Measurements from ENCODE around the gene ZFAND3.
A peak's percentile ranks its signal among the peaks of the same experiment; 100 is the strongest.

The ZFAND3 gene

DNA sequence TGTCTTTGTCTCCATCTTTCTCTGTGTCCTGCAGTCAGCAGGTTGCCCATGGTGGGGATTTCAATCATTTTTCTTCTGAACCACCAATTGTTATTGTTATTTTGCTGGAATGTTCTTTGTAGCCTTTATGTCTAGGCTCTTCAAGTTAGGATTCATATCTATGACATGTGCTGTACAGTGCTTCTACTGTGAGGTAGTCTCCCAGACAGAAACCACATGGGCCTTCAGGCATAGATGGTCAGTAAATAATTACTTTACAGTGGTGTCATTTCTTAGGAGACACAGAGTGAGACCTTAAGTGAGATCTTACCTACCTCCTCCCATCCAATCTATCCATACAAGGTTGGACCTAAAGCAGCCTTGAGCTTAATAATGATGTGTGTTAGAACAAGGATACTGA, 265.5 kb downstream of the ZFAND3 start:
- H3K4me3 ChIP-seq (ENCODE audit: low read length) = no peak overlapping the region
- no peak for DNase-seq (ENCODE audit: low read depth)
- TF ChIP-seq, protein P1, sequence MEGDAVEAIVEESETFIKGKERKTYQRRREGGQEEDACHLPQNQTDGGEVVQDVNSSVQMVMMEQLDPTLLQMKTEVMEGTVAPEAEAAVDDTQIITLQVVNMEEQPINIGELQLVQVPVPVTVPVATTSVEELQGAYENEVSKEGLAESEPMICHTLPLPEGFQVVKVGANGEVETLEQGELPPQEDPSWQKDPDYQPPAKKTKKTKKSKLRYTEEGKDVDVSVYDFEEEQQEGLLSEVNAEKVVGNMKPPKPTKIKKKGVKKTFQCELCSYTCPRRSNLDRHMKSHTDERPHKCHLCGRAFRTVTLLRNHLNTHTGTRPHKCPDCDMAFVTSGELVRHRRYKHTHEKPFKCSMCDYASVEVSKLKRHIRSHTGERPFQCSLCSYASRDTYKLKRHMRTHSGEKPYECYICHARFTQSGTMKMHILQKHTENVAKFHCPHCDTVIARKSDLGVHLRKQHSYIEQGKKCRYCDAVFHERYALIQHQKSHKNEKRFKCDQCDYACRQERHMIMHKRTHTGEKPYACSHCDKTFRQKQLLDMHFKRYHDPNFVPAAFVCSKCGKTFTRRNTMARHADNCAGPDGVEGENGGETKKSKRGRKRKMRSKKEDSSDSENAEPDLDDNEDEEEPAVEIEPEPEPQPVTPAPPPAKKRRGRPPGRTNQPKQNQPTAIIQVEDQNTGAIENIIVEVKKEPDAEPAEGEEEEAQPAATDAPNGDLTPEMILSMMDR (conservative IDR thresholded peaks at IDR 0.05; ENCODE audit: low read length) = no peak

DNA sequence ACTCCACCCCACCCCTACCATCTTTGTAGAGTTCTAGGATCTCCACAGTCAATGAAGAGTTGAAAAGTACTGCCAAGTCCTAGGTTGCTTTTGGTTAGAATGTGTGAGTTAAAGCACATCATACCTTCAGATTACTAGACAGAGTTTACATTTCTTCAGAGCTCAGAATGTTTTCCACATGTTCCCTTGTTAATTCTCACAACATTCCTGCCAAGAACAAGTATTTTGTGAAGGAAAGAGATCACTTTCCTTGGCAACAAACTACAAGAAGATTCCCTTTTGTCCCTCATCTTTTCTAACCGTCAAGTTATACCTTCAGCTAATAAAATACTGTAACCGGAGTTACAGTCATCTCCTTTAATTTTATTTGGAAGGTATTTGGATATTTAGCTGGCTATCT, 266.8 kb downstream of the ZFAND3 start:
- TF ChIP-seq, protein P1 (conservative IDR thresholded peaks at IDR 0.05; ENCODE audit: low read length) = no peak
- H3K4me3 ChIP-seq (ENCODE audit: low read length) = no peak overlapping the region
- peak; percentile 23 for DNase-seq (ENCODE audit: low read depth)

DNA sequence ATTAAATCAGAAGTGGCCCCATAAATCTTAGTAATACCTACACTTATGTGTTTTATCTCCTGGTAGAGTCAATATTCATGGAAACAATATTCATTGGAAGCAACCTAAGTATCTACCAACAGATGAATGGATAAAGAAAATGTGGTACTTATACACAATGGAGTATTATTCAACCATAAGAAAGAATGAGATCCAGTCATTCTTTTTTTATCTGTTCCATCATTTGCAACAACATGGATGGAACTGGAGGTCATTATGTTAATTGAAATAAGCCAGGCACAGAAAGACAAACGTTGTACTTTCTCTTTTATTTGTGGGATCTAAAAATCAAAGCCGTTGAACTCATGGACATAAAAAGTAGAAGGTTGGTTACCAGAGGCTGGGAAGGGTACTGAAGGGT, 268.5 kb downstream of the ZFAND3 start:
- TF ChIP-seq, protein P1 (conservative IDR thresholded peaks at IDR 0.05; ENCODE audit: low read length) = no peak
- no peak overlapping the region for H3K4me3 ChIP-seq (ENCODE audit: low read length)
- DNase-seq (ENCODE audit: low read depth) = no peak

DNA sequence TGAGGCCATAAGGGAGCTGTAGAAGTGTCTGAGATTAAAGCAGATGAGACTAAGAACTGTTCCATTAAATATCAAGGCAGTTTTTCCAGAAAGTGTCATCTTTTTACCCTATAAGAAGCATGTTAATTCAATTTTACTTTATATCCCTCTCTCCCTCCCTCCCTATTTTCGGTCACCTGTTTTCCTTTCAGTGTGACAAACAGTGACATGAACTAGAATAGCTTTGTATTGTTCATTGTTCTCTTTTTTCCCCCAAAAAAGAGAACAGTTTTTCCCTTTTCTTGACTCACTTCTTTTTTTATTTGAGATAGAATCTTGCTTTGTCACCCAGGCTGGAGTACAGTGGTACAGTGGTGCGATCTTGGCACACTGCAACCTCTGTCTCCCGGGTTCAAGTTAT, 269.3 kb downstream of the ZFAND3 start:
- TF ChIP-seq, protein P1 (conservative IDR thresholded peaks at IDR 0.05; ENCODE audit: low read length) = no peak
- no peak for DNase-seq (ENCODE audit: low read depth)
- H3K4me3 ChIP-seq (ENCODE audit: low read length) = no peak overlapping the region

DNA sequence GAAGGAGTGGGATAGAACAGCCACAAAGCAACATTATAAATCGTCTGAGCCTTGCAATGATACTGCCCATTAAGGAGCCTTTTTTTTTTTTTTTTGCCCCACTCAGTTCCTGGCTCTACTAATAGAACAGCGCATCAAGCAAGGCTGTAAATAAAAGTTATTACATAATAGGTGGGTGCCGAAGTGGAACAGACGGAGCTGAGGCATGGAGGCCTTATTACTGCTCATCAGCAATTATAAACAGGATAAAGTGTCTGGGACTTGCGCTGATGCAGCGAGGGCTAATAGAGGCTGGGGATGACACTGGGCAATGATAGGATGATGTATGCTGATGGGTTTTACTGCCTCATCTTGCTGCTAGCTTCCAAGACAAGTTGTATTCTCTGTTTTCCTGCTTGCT, 272.1 kb downstream of the ZFAND3 start:
- no peak for DNase-seq (ENCODE audit: low read depth)
- H3K4me3 ChIP-seq (ENCODE audit: low read length) = no peak overlapping the region
- TF ChIP-seq, protein P1 (conservative IDR thresholded peaks at IDR 0.05; ENCODE audit: low read length) = no peak

DNA sequence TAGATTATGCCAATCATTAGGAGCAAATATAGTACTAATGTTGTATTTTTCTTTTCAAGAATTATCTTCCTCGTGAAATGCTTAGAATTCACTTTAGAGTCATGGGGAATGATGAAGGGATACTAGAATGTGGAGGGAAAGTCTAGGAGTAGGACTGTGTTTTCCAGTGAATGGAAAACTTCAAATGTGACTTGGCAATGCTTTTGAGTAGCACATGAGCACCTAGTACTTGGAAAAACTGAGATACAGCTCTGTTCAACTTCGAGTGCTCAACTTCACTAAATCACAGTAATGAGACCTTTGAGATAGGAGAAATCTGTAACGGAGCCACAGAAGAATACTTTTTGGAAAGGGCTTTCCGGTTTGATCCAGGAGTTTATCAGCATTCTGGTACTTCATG, 272.9 kb downstream of the ZFAND3 start:
- DNase-seq (ENCODE audit: low read depth) = no peak
- TF ChIP-seq, protein P1 (conservative IDR thresholded peaks at IDR 0.05; ENCODE audit: low read length) = no peak
- no peak overlapping the region for H3K4me3 ChIP-seq (ENCODE audit: low read length)

DNA sequence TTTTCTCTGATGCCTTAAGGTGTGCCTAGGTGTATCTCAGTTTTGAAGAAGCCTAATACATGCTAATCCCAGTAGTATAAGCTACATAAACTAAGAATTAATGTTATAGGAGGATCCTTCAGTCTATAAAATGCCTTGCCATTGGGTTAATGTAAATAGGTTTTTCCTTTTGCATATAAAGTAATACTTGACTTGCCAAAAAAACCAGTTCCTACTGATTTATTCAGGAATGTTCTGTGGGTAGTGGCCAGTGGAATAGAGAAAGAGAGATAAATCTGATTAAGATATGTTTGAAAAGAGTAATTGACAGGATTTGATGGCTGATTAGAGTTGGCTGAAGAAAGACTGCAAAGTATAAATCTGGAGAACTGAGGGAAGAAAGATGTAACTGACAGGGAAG, 273.4 kb downstream of the ZFAND3 start:
- TF ChIP-seq, protein P1 (conservative IDR thresholded peaks at IDR 0.05; ENCODE audit: low read length) = no peak
- H3K4me3 ChIP-seq (ENCODE audit: low read length) = no peak overlapping the region
- no peak for DNase-seq (ENCODE audit: low read depth)
